Measurements from ENCODE around the gene UBE2E2. TPM values are rescaled to one million over a fixed set of nuclear protein-coding genes. Genes with fewer than 3 reads are reported as not detected.

Gene UBE2E2
- total and polyA plus RNA-seq, 12 donors = 19.5 to 63.8 (median 52.2) TPM

DNA sequence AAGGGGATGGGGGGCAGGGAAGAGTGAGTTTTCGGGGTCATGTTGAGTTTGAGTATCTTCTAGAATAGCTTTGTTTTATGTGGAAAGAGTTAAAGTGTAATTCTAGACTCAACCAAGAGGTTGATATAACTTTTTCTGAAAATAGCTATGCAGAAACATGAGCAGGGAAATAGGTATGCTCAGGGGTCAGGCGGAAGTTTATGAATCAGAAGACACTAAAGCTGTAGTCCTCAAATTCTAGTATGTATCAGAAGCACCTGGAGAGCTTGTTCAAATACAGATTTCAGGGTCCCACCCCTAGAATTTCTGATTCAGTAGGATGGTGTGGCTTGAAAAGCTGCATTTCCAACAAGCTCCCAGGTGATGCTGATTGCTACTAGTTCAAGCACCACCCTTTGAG, 37.6 kb upstream of the UBE2E2 start:
- intact Hi-C loops (cut with DNase I) = no loop called here
- H3K4me3 ChIP-seq = no peak overlapping the region
- DNase-seq (no peak), ATAC-seq (no peak)
- no peak overlapping the region for H3K27ac ChIP-seq
- TF ChIP-seq, protein P1, sequence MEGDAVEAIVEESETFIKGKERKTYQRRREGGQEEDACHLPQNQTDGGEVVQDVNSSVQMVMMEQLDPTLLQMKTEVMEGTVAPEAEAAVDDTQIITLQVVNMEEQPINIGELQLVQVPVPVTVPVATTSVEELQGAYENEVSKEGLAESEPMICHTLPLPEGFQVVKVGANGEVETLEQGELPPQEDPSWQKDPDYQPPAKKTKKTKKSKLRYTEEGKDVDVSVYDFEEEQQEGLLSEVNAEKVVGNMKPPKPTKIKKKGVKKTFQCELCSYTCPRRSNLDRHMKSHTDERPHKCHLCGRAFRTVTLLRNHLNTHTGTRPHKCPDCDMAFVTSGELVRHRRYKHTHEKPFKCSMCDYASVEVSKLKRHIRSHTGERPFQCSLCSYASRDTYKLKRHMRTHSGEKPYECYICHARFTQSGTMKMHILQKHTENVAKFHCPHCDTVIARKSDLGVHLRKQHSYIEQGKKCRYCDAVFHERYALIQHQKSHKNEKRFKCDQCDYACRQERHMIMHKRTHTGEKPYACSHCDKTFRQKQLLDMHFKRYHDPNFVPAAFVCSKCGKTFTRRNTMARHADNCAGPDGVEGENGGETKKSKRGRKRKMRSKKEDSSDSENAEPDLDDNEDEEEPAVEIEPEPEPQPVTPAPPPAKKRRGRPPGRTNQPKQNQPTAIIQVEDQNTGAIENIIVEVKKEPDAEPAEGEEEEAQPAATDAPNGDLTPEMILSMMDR (IDR thresholded peaks at IDR 0.05) = no peak
- no peaks in the 10 kb centered on the region for H3K9me3 ChIP-seq
- H3K4me1 ChIP-seq = peaks cover 0 to 17% (median 0%) of the 10 kb centered on the region in 9 donors
- peaks cover 0 to 5% (median 0%) of the 10 kb centered on the region in 7 donors for H3K27me3 ChIP-seq
- no peaks in the 10 kb centered on the region for H3K36me3 ChIP-seq
- WGBS, 2 donors = 96 to 99% methylated on average over 2 of the region's 2 CpGs

- no peaks in the 10 kb centered on the region for H3K9me3 ChIP-seq
- intact Hi-C loops (cut with DNase I) = no loop called here
- no peak for ATAC-seq
- no peaks in the 10 kb centered on the region for H3K36me3 ChIP-seq
- peaks cover 0 to 15% (median 0%) of the 10 kb centered on the region in 9 donors for H3K4me1 ChIP-seq
- TF ChIP-seq, protein P1 (IDR thresholded peaks at IDR 0.05) = no peak
- H3K27ac ChIP-seq = no peak overlapping the region
- 61 to 65% methylated on average over 3 of the region's 3 CpGs for WGBS, 2 donors
- DNase-seq = no peak
- peaks cover 0 to 5% (median 0%) of the 10 kb centered on the region in 7 donors for H3K27me3 ChIP-seq
- no peak overlapping the region for H3K4me3 ChIP-seq
Observed at GRCh38 chr3:23166276-23166675, 36.9 kb upstream of the UBE2E2 start.

DNA sequence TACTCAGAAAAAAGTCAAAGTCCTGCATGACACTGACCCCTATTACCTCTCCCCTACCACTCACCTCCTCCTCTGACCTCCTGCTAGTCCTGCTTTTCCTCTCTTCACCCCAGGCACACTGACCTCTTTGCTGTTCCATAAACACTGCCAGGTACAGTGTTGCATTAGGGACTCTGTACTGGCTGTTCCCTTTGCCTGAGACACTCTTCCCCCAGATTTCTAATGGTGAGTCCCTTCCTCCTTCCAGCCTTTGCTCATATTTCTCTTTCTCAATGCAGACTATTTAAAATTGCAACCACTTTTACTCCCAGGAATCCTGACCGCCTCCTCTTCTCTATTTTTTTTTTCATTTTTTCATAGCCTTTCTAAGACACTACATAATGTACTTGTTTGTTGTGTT, 36.3 kb upstream of the UBE2E2 start:
- intact Hi-C loops (cut with DNase I) = no loop called here
- no peak overlapping the region for H3K27ac ChIP-seq
- no peak for DNase-seq
- ATAC-seq = peak in 1 of 8 donors; percentile 31
- no peaks in the 10 kb centered on the region for H3K36me3 ChIP-seq
- H3K9me3 ChIP-seq = no peaks in the 10 kb centered on the region
- TF ChIP-seq, protein P1 (IDR thresholded peaks at IDR 0.05) = no peak
- peaks cover 0 to 5% (median 0%) of the 10 kb centered on the region in 7 donors for H3K27me3 ChIP-seq
- H3K4me1 ChIP-seq = peaks cover 0 to 9% (median 0%) of the 10 kb centered on the region in 9 donors
- WGBS, 2 donors = 91 to 95% methylated on average over 1 of the region's 1 CpG
- H3K4me3 ChIP-seq = no peak overlapping the region

DNA sequence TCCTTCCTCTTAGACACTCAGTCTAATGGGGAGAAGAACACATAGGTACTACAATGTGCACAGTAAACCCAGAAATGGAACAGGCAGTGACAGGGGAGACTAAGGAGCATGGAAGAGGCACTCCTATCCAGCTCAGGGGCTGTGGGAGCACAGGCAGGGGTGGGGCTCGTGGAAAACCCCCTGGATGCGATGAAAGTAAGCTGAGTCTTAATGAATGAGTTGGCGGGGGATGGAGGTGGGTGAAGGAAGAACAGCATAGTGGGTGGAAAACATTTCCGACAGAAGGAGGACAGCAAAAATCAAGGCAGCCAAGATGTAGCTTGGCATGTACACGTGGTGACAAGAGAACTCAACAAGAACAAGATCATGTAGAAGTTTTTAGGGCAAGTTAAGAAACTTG, 33.6 kb upstream of the UBE2E2 start:
- DNase-seq (no peak), ATAC-seq (no peak)
- intact Hi-C loops (cut with DNase I) = no loop called here
- WGBS, 2 donors = 77 to 80% methylated on average over 5 of the region's 5 CpGs
- H3K36me3 ChIP-seq = no peaks in the 10 kb centered on the region
- H3K9me3 ChIP-seq = no peaks in the 10 kb centered on the region
- peaks cover 0 to under 1% (median 0%) of the 10 kb centered on the region in 7 donors for H3K27me3 ChIP-seq
- TF ChIP-seq, protein P1 (IDR thresholded peaks at IDR 0.05) = no peak
- no peak overlapping the region for H3K4me3 ChIP-seq
- H3K27ac ChIP-seq = no peak overlapping the region
- H3K4me1 ChIP-seq = peaks cover 0 to 3% (median 0%) of the 10 kb centered on the region in 9 donors
